ENCODE data around the gene DGCR2.

- TF ChIP-seq CTCF (IDR thresholded peaks at IDR 0.05) (no peak), POLR2A (IDR thresholded peaks at IDR 0.05) (no peak)
Observed at GRCh38 chr22:19065298-19065859, 56.8 kb downstream of the DGCR2 start.

Data from heart left ventricle (tissue), 13 donors.